ENCODE data around the gene TMEM11.

The TMEM11 gene

GRCh38 chr17:21177854-21178600 is 35.9 kb downstream of the TMEM11 start:
- DNase-seq, result no peak

- no peak for DNase-seq
Observed at GRCh38 chr17:21177401-21177800, 36.6 kb downstream of the TMEM11 start.

GRCh38 chr17:21176773-21177395 is 37.1 kb downstream of the TMEM11 start:
- no peak for DNase-seq

GRCh38 chr17:21174713-21175112 is 39.2 kb downstream of the TMEM11 start:
- no peak for DNase-seq

GRCh38 chr17:21174186-21174585 is 39.8 kb downstream of the TMEM11 start:
- DNase-seq, result no peak

GRCh38 chr17:21173543-21173942 is 40.4 kb downstream of the TMEM11 start:
- DNase-seq, result no peak

GRCh38 chr17:21172846-21173245 is 41.1 kb downstream of the TMEM11 start:
- DNase-seq, result no peak

GRCh38 chr17:21171970-21172510 is 41.9 kb downstream of the TMEM11 start:
- DNase-seq, result no peak

- no peak for DNase-seq
Observed at GRCh38 chr17:21171309-21171922, 42.5 kb downstream of the TMEM11 start.

- DNase-seq, result no peak
Observed at GRCh38 chr17:21170809-21171208, 43.2 kb downstream of the TMEM11 start.

GRCh38 chr17:21169496-21169895 is 44.5 kb downstream of the TMEM11 start:
- no peak for DNase-seq

GRCh38 chr17:21168555-21168865 is 45.5 kb downstream of the TMEM11 start:
- no peak for DNase-seq

- no peak for DNase-seq
Observed at GRCh38 chr17:21167303-21167702, 46.7 kb downstream of the TMEM11 start.

GRCh38 chr17:21166595-21167210 is 47.3 kb downstream of the TMEM11 start:
- no peak for DNase-seq

GRCh38 chr17:21165922-21166594 is 47.9 kb downstream of the TMEM11 start:
- no peak for DNase-seq

GRCh38 chr17:21164620-21165019 is 49.3 kb downstream of the TMEM11 start:
- DNase-seq, result no peak

GRCh38 chr17:21164216-21164615 is 49.7 kb downstream of the TMEM11 start:
- no peak for DNase-seq

- DNase-seq, result no peak
Observed at GRCh38 chr17:21163101-21163500, 50.9 kb downstream of the TMEM11 start.

- DNase-seq, result no peak
Observed at GRCh38 chr17:21162394-21162775, 51.6 kb downstream of the TMEM11 start.

- no peak for DNase-seq
Observed at GRCh38 chr17:21161498-21162393, 52.2 kb downstream of the TMEM11 start.

GRCh38 chr17:21160401-21160800 is 53.6 kb downstream of the TMEM11 start:
- no peak for DNase-seq
